SK-N-SH (cell line): ENCODE results near the gene SPRYD3. TPM values are rescaled to one million over a fixed set of nuclear protein-coding genes. Genes with fewer than 3 reads are reported as not detected.

Experiments used
- CTCF ChIA-PET: fragments of 300-600, 350-600 bp; formaldehyde crosslinking; extraction: SDS; loops from one replicate; lab custom pipeline; 2021; lab: Yijun Ruan, JAX
- POLR2A ChIA-PET: fragments of 350-600 bp; sonication (Branson Sonifier 250); formaldehyde crosslinking; extraction: SDS; loops from one replicate; lab custom pipeline; 2020; ENCODE audit warnings: antibody characterized with exemption, inconsistent platforms; lab: Yijun Ruan, JAX
- DNase-seq: peaks from one replicate; pipeline ENCODE4 v3.0.0; 2012
- H2AFZ ChIP-seq: fragments of 200-600 bp; sonication (generic); 2 replicates; pipeline ENCODE4 v1.8.1; 2016; ENCODE audit warnings: antibody characterized with exemption, mild to moderate bottlenecking, low read depth
- H3F3A ChIP-seq: fragments of 200-600 bp; sonication (generic); replicated peaks from 2 replicates; pipeline ENCODE3; 2016; ENCODE audit warnings: antibody characterized with exemption, mild to moderate bottlenecking; ENCODE audit not compliant: insufficient read depth
- H3K27ac ChIP-seq, 2 experiments: fragments of 200-500 bp in 1 of 2; fragments of 200-600 bp in 1 of 2; sonication (Bioruptor generic) in 1 of 2; sonication (generic), shearing (Covaris generic) in 1 of 2; 2 replicates each; pipeline versions ENCODE4 v1.5.1 to v1.6.1; 2014 to 2016; ENCODE audit warnings: low read depth in 2 of 2, inconsistent platforms in 1 of 2, low read length in 1 of 2, mild to moderate bottlenecking in 1 of 2, mixed read lengths in 1 of 2
- H3K27me3 ChIP-seq: fragments of 200-600 bp; sonication (generic), shearing (Covaris generic); 2 replicates; pipeline ENCODE4 v1.6.1; 2016; ENCODE audit warnings: mixed run types; ENCODE audit not compliant: insufficient read depth
- H3K36me3 ChIP-seq, 2 experiments: fragments of 200-500 bp in 1 of 2; fragments of 200-600 bp in 1 of 2; sonication (Bioruptor generic) in 1 of 2; sonication (generic) in 1 of 2; replicated peaks in 1 of 2; 2 replicates each; pipeline versions ENCODE3 to v1.5.1; 2014 to 2016; ENCODE audit warnings: low read length in 1 of 2, mild to moderate bottlenecking in 1 of 2; ENCODE audit not compliant: insufficient read depth in 2 of 2, control insufficient read depth in 1 of 2
- H3K4me1 ChIP-seq, 2 experiments: fragments of 200-500 bp in 1 of 2; fragments of 200-600 bp in 1 of 2; sonication (Bioruptor generic) in 1 of 2; sonication (generic), shearing (Covaris generic) in 1 of 2; 2 replicates each; pipeline versions ENCODE4 v1.5.1 to v1.6.1; 2014 to 2016; ENCODE audit warnings: low read depth in 1 of 2, low read length in 1 of 2, mixed run types in 1 of 2; ENCODE audit not compliant: insufficient read depth in 2 of 2, control insufficient read depth in 1 of 2
- H3K4me2 ChIP-seq: fragments of 200-600 bp; sonication (generic), shearing (Covaris generic); 2 replicates; pipeline ENCODE4 v1.6.1; 2017; ENCODE audit warnings: mixed run types
- H3K4me3 ChIP-seq, 2 experiments: fragments of 200-500 bp in 1 of 2; fragments of 200-600 bp in 1 of 2; sonication (Bioruptor generic) in 1 of 2; sonication (generic), shearing (Covaris generic) in 1 of 2; 2 replicates each; pipeline versions ENCODE4 v1.5.1 to v1.8.1; 2014 to 2016; ENCODE audit warnings: low read depth in 2 of 2, inconsistent platforms in 1 of 2, low read length in 1 of 2, mild to moderate bottlenecking in 1 of 2, mixed read lengths in 1 of 2, moderate library complexity in 1 of 2
- H3K79me2 ChIP-seq: fragments of 200-600 bp; sonication (generic); 2 replicates; pipeline ENCODE4 v1.8.1; 2017; ENCODE audit warnings: mild to moderate bottlenecking; ENCODE audit not compliant: insufficient read depth
- H3K9ac ChIP-seq: fragments of 200-600 bp; sonication (generic); 2 replicates; pipeline ENCODE4 v1.6.1; 2017; ENCODE audit warnings: mixed run types
- H3K9me2 ChIP-seq: fragments of 200-600 bp; sonication (generic); 2 replicates; pipeline ENCODE4 v1.6.1; 2017; ENCODE audit warnings: mixed run types
- H3K9me3 ChIP-seq: fragments of 200-600 bp; sonication (generic); 2 replicates; pipeline ENCODE4 v1.6.1; 2017; ENCODE audit warnings: mixed run types, mild to moderate bottlenecking, moderate library complexity
- H4K20me1 ChIP-seq: fragments of 200-600 bp; sonication (generic); 2 replicates; pipeline ENCODE4 v1.6.1; 2017; ENCODE audit warnings: mild to moderate bottlenecking, mixed run types; ENCODE audit not compliant: insufficient read depth
- GATA2 ChIP-seq: sonication (generic); formaldehyde crosslinking; IDR thresholded peaks from 2 replicates; pipeline ENCODE4 v1.5.0; 2020; ENCODE audit warnings: mild to moderate bottlenecking, missing genetic modification reagents
- RXRA ChIP-seq: IDR thresholded peaks from 2 replicates; pipeline ENCODE4 v1.4.0; 2012; ENCODE audit warnings: low read depth, mild to moderate bottlenecking, borderline replicate concordance
- TEAD4 ChIP-seq: IDR thresholded peaks from 2 replicates; pipeline ENCODE4 v1.4.0; 2012; ENCODE audit warnings: mild to moderate bottlenecking, borderline replicate concordance; ENCODE audit not compliant: insufficient read depth
- YY1 ChIP-seq: IDR thresholded peaks from 2 replicates; pipeline ENCODE4 v1.4.0; 2012; ENCODE audit warnings: low read depth, mild to moderate bottlenecking
- ZBTB33 ChIP-seq: IDR thresholded peaks from 2 replicates; pipeline ENCODE4 v1.4.0; 2012; ENCODE audit warnings: low read depth, borderline replicate concordance
- WGBS: methylation state at CpG from one replicate; pipeline ENCODE4 v1.1.6; 2017; ENCODE audit warnings: low lambda C conversion rate; 5-methylcytosine and 5-hydroxymethylcytosine counted together
- polyA plus RNA-seq, 3 experiments: library from polyadenylated mRNA; depleted of rRNA; stranded (reverse); fragments of >200 nt; gene quantifications; 2 replicates each; pipeline ENCODE4 v1.2.3, GENCODE V29; 2012

The SPRYD3 gene
- polyA plus RNA-seq, 1 of the 3 experiments (the other 2 are of a cell fraction) = 20.3 TPM

GRCh38 chr12:53059434-53060063 lies 19.6 kb downstream of the SPRYD3 start:
- Histone ChIP-seq H2AFZ (no peak overlapping the region), H3K36me3 (peaks cover 35 to 36% of the 10 kb centered on the region in 2 experiments), H3K4me3 (no peak overlapping the region), H3K27me3 (no peaks in the 10 kb centered on the region), H3K9me2 (no peaks in the 10 kb centered on the region), H3K79me2 (no peaks in the 10 kb centered on the region), H3K27ac (no peak overlapping the region), H3K9me3 (no peaks in the 10 kb centered on the region), H3K4me1 (peaks cover 0 to 20% of the 10 kb centered on the region in 2 experiments; a peak in 1 of 4 replicates), H3F3A (peaks cover 35% of the 10 kb centered on the region), H3K4me2 (no peak overlapping the region), H4K20me1 (no peaks in the 10 kb centered on the region), H3K9ac (no peak overlapping the region)
- CTCF ChIA-PET = interaction anchor here (1.3 to 14.5 kb wide), 4 partner anchors 8 to 138 kb away, joined by 3 to 385 read pairs (median 92); partner anchors contain the start of genes IGFBP6, SOAT2 and TNS2
- no peak for TF ChIP-seq RXRA
- DNase-seq = no peak
- POLR2A ChIA-PET = interaction anchor here (0.9 kb wide), 1 partner anchor 12 kb away, joined by 4 read pairs; no protein-coding TSS in a partner anchor
- 84% methylated on average over 3 of the region's 24 CpGs for WGBS

GRCh38 chr12:53058674-53059433 lies 20.3 kb downstream of the SPRYD3 start:
- Histone ChIP-seq H2AFZ (no peak overlapping the region), H3K9me2 (no peaks in the 10 kb centered on the region), H3K4me3 (no peak overlapping the region), H4K20me1 (no peaks in the 10 kb centered on the region), H3F3A (peaks cover 31% of the 10 kb centered on the region), H3K4me2 (no peak overlapping the region), H3K36me3 (peaks cover 35 to 36% of the 10 kb centered on the region in 2 experiments), H3K27ac (no peak overlapping the region), H3K79me2 (no peaks in the 10 kb centered on the region), H3K27me3 (no peaks in the 10 kb centered on the region), H3K9ac (no peak overlapping the region), H3K9me3 (no peaks in the 10 kb centered on the region), H3K4me1 (peaks cover 0 to 21% of the 10 kb centered on the region in 2 experiments; a peak in 2 of 4 replicates)
- ChIA-PET POLR2A (interaction anchor here (0.9 to 1.4 kb wide), 2 partner anchors 12 to 19 kb away, joined by 4 read pairs; no protein-coding TSS in a partner anchor), CTCF (interaction anchor here (10.8 to 14.5 kb wide), 3 partner anchors 5 to 42 kb away, joined by 182 to 385 read pairs (median 182); partner anchors contain the start of genes IGFBP6, SOAT2 and TNS2)
- WGBS = 86% methylated on average over 33 of the region's 35 CpGs
- TF ChIP-seq ZBTB33 = no peak
- no peak for DNase-seq

- Histone ChIP-seq H4K20me1 (no peaks in the 10 kb centered on the region), H3K27me3 (no peaks in the 10 kb centered on the region), H2AFZ (no peak overlapping the region), H3K9me3 (no peaks in the 10 kb centered on the region), H3K4me3 (no peak overlapping the region), H3K9me2 (no peaks in the 10 kb centered on the region), H3K4me2 (no peak overlapping the region), H3K36me3 (peaks cover 35% of the 10 kb centered on the region in 2 experiments), H3K27ac (no peak overlapping the region), H3K9ac (no peak overlapping the region), H3K4me1 (peaks cover 7 to 30% of the 10 kb centered on the region in 2 experiments; a peak in 2 of 4 replicates), H3F3A (peaks cover 25% of the 10 kb centered on the region), H3K79me2 (no peaks in the 10 kb centered on the region)
- no peak for DNase-seq
- ChIA-PET CTCF (interaction anchor here (1.2 to 14.5 kb wide), 4 partner anchors 6 to 43 kb away, joined by 5 to 385 read pairs (median 98); partner anchors contain the start of genes IGFBP6 and SOAT2), POLR2A (interaction anchor here (1.4 to 1.5 kb wide), 2 partner anchors 11 to 20 kb away, joined by 3 to 4 read pairs; no protein-coding TSS in a partner anchor)
- no peak for TF ChIP-seq TEAD4
- no peak for TF ChIP-seq ZBTB33
- TF ChIP-seq GATA2 (CRISPR knock-in tag) = no peak
- no peak for TF ChIP-seq YY1
- WGBS = 92% methylated on average over 7 of the region's 13 CpGs
These were observed 21.2 kb downstream of the SPRYD3 start for GRCh38 chr12:53057816-53058500.
